ENCODE measurements around the gene ZNF274.
"Not testable (repeated sequence)": the region's sequence is repeated elsewhere in the genome, so short reads cannot be mapped to it uniquely, and the experiment has no call there.

Gene ZNF274

DNA sequence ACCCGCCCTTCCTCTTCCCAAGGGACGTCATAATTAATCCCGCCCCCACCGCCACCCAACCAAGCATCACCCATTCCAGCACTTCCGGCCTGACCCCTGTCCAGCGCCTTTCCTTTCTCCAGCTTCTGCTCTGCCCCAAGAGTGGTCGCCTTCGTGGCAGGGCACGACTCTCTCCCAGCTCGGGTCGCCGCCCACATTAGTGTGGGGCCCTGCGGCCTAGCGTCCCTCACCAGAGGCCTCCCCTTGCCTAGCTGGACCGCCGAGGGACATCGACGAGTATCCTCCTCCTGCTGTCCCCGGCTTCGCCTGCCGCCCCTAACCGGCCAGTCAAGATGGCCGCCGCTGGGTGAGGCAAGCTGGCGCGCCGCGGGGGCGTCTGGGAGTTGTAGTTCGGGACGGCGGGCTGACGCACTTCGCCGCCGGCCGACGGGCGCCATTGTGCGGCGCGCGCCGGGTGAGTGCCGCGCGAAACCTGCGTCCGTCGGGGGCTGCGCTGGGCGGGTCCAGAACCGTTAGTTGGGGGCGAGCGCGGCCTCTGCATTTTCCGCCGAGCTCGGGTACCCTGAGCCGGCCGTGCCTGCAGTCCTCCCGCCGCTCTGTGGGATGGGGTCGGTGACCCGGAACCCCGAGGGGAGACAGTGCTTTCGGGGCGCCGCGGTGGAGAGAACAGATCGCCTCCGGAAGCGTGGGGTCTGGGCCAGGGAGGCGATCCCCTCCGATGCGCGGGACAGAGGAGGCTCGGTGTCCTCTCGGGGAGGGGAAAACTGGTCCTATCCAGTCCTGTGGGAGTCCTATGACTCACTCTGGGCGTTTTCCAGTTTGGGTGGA lies at the start of gene ZNF274:
TSS of gene ZNF274 (plus strand) at position 73 of the 828 bp plus-strand sequence. CDS start 905 bp downstream, outside the sequence.
- peak; percentile 86 for DNase-seq (ENCODE audit: low read depth)

DNA sequence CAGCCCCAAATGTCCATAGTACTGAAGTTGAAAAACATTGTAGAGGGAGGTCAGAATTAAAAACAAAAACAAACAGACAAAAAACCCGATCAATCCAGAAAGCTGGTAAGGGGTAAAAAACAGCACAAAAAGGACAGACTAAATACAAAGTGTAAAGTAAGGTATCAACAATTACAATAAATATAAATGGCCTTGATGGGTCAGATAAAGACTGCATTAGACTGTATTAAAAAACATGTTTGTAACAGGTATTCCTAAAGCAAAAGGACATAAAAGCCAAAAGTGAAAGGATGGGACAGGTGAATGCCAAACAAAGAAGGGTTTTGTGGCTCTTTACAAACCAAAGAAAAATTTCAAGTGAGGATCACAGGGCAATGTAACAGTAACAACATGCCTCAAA lies 48.6 kb upstream of the ZNF274 start:
- no peak for DNase-seq (ENCODE audit: low read depth)

DNA sequence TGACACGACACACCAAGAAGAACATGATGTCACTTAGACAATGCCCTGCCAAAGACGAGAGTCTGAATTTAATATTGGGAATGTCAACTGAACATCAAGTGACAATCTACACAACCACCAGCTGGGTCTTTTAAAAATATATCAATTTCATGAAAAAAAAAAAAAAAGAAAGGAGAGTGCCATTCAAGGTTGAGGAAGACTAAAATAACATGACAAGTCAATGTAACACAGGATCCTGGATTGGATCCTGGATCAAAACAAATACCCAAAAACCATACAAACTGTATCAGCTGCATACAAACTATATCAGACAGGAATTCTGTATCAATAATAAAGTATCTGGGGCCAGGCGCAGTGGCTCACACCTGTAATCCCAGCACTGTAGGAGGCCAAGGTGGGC lies 37.0 kb upstream of the ZNF274 start:
- no peak for DNase-seq (ENCODE audit: low read depth)

DNA sequence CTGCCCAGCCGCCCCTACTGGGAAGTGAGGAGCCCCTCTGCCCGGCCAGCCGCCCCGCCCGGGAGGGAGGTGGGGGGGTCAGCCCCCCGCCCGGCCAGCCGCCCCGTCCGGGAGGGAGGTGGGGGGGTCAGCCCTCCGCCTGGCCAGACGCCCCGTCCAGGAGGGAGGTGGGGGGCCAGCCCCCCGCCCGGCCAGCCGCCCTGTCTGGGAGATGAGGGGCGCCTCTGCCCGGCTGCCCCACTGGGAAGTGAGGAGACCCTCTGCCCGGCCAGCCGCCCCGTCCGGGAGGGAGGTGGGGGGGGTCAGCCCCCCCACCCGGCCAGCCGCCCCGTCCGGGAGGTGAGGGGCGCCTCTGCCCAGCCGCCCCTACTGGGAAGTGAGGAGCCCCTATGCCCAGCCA lies 35.4 kb upstream of the ZNF274 start:
- DNase-seq (ENCODE audit: low read depth) = not testable (repeated sequence)

DNA sequence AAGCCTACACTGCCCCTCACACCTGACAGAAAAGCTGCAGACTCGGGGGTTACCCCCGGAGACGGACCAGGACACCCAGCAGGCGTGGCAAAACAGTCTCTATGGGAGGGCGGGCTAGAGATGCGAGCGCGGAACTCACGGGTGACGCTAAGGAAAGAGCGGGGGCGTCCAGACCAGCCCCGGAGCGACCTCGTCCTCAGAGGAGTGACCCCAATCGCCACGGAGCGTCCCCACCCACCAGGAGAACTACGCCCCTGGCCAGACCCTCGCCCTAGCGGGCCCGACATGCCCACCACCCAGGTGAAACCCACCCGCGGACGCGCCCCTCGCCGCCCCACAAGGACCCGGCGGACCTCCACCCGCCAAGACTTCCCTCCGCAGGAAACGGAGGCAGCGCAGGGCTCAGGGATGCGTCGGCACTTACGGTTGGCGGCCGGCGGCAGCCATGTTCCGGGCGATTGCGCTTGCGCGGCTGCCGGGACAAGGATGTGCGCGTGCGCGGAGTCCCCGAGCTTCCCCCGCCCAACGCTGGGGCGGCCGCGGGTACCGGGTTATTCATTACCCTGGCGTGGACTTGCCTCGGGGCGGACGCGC lies 32.4 kb upstream of the ZNF274 start, which contains the start of gene ZNF329:
TSS of gene ZNF329 (minus strand) at position 462 of the 594 bp plus-strand sequence. CDS start 21,286 bp downstream, outside the sequence.
- peak; percentile 85 for DNase-seq (ENCODE audit: low read depth)

DNA sequence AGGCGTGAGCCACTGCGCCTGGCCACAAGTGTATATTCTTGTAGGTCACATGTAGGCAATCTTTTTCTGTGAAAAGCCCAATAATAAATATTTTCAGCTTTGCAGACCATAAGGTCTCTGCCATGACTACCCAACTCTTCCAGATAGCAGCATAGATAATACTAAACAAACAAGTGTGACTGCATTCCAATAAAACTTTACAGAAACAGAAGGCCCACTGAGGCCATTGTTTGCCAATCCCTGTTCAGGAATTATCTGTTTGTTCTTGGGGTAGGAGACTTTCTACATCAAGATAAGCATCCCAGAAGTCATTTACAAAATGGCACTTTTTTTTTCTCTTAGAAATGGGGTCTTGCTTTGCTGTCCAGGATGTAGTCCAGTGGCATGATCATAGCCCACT lies 29.5 kb upstream of the ZNF274 start:
- no peak for DNase-seq (ENCODE audit: low read depth)

DNA sequence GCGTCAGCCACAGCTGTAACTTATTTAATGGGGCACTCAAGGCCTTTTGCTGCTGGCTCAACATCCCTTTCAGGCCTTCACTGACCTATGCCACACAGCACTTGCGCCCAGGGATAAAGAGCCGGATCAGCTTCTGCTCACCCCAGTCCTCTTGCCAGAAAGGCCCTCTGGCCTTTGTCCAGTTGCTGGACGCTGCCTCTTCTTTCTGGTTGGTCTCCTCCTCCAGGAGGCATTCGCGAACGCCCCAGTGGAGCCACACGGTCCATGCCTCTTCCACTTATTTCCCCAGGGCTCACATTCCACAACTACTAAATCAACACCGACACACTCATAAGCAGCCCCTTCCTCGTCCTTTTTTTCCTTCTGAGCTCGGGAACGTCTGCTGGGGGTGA lies 28.6 kb upstream of the ZNF274 start:
- no peak for DNase-seq (ENCODE audit: low read depth)

DNA sequence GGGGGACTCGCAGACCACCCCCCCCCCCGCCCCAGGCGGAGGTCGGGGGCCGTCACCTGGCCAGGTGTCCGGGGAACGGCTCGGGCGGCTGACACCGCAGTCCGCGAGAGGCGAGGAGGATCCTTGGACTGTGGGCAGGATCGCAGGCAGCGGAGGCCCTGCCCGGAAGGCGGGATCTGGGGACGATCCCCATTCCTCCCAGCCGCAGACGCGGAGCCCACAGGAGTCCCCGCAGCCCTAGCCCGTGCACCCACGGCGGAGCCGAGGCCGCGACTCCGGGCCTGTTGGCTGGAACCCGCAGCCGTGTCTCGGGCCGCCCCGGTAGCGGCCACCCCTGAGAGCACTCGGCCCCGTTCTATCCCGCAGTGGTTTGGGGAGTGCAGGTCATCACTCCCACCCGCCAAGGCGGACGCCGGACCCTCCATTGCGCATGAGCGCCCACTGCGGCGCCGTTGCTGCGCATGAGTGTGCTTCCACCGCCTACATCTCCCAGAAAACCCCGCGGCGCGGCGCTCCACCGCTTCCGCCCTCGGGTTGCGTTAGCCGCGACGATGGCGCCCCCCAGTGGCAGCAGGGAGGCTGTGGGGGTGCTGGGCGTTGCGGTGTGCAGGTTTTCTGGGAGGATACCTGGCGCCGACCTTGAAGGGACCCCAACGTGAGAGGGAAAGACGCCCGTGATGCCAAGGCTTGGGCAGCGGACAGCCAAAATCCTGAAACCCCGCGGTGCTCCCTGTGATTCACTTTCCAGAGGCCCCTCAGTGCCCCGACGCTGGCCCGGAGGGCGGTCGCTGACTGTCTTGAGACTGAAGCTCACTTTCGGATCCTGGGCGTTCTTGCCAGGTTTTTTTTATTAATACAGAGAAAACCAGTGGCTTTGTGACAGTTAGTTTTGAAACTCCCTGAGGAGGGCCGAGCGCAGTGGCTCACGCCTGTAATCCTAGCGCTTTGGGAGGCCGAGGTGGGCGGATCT lies 27.9 kb upstream of the ZNF274 start:
- DNase-seq (ENCODE audit: low read depth) = peak; percentile 97

DNA sequence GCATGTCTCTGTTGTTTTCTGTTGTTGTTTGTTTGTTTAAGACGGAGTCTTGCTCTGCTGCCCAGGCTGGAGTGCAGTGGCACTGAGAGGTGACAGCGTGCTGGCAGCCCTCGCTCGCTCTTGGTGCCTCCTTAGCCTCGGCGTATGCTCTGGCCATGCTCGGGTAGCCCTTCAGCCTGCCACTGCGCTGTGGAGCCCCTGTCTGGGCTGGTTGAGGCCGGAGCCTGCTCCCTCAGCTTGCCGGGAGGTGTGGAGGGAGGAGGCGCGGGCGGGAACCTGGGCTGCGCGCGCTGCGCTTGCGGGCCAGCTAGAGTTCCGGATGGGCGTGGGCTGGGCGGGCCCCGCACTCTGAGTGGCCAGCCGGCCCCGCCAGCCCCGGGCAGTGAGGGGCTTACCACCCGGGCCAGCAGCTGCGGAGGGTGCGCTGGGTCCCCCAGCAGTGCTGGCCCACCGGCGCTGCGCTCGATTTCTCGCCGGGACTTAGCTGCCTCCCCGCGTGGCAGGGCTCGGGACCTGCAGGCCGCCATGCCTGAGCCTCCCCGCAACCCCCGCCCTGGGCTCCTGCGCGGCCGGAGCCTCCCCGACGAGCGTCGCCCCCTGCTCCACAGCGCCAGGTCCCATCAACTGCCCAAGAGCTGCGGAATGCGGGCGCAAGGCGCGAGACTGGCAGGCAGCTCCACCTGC lies 25.7 kb upstream of the ZNF274 start:
- DNase-seq (ENCODE audit: low read depth) = no peak

DNA sequence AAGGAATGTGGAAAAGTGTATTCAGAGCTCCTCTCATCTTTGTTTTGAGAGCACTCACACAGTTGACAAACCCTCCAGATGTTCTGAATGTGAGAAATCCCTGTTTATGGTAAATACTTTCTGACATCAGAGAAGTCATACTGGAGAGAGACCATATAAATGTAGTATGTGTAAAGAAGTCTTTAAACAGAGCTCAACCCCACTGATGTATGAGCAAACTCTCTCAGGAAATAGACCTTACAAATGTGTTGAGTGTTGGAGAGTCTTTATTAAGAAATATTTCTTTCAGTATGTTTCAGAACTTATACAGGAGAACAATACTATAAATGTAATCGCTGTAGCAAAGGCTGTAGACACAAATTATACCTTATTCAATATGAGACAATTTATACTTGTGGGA lies 16.6 kb upstream of the ZNF274 start:
- DNase-seq (ENCODE audit: low read depth) = no peak

DNA sequence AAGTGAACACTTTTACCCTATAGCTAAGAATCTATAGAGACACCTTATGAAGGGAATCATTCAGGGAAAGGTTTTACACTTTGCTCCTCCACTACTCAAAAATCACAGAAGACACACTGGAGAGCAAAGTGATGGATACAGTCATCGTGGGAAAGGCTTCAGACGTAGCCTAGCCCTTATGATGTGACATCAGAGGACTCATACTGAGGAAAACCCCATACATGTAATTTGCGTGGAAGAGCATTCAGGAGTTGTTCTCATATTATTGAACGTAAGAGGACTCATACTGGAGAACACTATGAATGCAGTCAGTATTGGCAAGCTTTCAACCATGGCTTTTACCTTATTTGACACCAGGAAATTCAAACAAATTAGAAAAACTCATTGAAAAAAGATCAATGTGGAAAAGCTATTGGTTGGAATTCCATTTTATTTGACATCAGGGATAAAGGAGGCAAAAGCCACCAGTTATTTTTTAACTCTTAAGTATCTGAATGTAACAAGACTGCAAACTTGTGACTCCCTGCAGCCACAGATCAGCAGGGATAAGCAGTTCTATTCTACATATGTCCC lies 16.1 kb upstream of the ZNF274 start:
- DNase-seq (ENCODE audit: low read depth) = no peak

DNA sequence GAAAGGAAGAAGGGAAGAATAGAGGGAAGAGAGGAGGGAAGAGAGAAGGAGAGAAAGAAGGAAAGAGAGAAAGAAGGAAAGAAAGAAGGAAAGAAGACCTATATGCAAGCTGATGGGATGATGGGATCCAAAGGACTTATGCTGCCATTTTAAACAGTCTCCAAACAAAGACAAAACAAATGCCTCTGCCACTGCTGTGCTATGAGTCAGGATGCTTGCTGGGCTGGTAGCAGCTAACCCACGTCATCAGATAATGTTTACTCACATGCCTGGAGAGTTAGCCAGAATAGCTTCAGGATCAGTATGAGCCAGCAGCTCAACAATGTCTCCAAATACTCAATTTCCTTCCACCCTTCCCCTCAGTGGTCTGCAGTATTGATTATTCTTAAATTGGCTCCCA lies 12.0 kb upstream of the ZNF274 start:
- no peak for DNase-seq (ENCODE audit: low read depth)

DNA sequence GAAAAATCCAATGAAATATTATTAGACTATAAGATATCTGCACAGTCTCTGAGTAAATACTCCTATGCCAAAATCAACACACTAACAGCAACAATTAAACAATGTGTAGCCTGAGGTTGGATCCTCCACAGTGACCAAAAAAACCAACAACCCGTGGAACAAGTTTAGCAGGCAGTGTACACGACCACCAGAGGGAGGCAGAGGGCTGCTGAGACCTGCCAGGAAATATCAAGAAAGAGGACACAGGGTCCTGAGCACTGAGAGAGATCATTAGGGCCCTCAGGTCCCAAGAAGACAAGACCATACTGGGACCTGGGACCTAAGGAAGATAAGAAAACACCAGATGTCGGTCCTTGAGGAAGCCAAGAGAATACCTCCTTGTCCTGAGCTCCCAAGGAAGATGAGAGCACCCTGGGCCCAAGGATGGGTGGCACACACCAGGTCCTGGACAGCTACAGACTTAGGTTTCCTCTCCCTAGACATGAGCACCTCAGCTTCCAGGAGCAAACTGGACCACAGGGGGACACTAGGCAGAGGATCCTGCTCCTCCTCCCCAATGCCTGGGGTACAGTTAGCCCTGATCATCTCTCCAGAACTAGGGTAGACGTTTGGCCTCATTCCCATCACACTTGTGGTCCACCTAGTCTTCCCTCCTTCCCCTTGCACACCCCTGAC lies 822 bp upstream of the ZNF274 start:
- peak; percentile 21 for DNase-seq (ENCODE audit: low read depth)

DNA sequence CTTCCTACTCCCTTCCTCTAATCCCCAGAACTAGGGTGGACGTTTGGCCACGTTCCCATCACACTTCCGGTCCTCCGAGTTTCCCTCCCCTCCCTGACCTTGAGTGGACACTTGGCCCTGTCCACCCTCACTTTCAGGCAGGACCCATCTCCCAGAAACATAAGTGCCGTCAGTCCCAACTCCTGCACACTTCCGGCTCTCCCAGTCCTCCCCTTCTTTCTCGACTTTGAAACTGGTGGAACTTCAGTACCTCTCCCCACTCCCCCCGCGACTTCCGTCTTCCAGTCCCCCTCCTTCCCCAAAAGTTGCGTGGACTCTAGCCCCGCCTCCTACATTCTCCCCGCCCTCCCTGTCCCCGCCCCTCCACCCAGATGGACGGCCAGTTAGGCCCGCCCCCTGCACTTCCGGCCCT lies 278 bp upstream of the ZNF274 start:
- DNase-seq (ENCODE audit: low read depth) = peak; percentile 69

DNA sequence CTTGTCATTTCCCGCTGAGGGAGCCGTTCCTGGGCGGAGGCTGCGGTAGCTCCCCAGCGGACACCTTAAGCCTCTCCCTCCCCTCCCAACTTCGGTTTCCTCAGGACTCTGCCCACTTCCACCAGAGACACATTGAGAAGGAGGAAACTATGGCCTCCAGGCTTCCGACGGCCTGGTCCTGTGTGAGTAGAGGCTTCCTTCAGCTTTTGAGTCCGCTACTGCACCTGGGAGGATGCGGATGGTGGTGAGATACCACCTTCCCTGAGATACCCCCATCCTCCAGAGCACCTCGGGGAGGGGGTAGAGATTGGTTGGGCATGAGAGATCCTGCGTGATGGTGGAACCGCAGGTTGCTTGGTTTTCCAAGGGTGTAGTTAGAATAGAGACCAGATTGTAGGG lies 955 bp downstream of the ZNF274 start:
- no peak for DNase-seq (ENCODE audit: low read depth)

DNA sequence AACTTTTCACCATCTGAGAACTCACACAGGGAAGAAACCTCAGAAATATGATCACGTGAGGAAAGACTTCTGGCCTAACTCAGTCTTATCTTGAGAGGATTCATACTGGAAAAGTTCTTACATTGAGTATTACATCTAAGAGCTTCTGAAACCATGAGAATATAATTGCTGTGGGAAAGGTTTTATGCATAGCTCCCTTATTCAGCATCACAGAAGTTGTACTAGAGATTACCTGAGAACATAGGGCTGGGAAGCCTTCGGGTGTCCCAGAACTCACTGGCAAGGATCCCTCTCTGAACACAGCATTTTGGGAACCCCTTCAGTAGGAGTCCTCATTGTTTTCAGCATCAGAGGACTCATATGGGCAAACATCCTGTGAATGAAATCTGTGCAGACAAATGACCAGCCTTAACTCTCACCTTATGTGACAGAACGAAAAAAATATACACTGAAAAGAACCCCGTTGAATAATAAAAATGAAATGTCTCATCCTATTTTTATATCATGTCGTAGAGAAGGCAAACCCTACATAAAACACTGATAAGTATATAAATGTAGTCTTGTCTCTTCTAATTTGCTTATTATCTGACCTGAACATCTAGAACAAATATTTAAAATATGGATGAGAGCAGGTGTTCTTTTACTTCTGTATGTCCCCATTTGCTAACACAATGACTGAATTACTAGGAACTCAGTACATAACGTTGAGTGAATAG lies 14.2 kb downstream of the ZNF274 start:
- no peak for DNase-seq (ENCODE audit: low read depth)

DNA sequence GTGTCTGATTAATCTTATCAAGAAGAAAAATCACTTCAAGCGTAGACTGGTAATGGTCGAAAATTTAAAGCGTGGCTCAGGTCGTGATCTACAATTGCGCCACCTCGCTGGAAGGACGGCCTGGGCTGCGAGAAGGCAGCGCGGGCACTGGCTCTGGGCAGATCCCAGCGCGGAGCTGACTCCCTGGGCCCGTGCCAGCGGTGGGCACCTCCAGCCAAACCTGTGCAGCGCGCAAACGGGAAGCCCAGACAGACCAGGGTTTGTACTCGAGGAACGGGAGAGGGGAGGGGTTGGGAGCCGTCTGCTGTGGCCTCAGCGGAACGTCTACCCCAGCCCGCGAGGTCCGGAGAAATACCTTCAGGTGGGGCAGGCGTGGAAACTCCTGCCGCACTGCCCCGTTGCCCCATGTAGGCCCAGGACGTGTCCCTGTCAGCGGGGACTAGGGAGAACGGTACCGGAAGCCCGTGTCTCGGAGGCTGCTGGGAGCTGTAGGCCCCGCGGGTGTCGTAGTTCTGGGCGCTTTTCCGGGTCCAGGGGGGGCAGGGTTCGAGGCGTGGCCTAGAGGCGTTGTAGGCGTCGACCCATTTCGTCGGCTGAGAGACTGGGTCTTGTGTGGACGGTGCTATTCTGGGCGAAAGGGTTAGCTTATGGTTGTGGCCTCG lies 21.1 kb downstream of the ZNF274 start:
- no peak for DNase-seq (ENCODE audit: low read depth)

DNA sequence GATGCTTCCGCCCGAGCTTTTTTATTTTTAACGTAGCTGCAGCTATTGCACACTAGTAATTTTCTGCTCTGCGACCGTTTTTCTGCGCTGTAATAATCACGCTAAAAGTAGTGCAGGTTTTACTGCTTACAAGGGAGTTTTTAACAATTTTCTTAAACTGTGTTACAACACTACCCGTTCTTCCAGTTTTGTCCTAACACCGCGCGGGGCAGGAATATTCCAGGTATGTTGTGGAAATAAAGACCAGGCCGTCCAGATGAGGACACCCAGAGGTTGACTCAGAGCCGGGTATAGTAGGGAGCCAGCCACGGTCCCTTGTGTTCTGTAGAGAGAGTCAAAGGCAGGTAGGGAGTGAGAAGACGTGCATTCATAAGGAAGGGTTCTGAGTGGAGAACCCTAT lies 21.7 kb downstream of the ZNF274 start:
- DNase-seq (ENCODE audit: low read depth) = no peak

DNA sequence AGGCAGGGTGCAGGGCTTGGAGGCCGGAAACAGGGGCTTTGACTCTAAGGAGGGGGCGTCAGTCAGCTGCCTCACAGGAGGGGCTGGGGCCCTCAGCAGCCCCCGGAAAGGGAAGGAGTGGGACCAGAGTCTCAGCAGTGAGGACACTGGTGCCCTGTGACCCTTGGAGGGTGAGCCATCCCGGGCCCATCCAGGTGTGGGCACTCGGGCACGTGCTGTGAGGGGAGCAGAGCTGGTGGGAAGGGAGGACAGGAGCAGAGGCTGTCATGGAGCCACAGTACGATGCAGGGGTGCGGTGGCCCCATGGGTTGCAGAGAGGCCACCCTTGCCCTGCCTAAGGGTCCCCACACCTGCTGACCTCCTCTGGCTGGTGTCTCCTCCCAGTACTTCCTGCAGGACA lies 26.7 kb downstream of the ZNF274 start:
- no peak for DNase-seq (ENCODE audit: low read depth)
